Astrocyte (in vitro differentiated cells and primary cell): ENCODE results near the gene CBFB.

Experiments used
- EZH2 ChIP-seq: IDR thresholded peaks from 2 replicates; pipeline ENCODE4 v1.6.1; 2012; ENCODE audit warnings: mild to moderate bottlenecking, low read length, inconsistent platforms; ENCODE audit not compliant: insufficient read depth
- TF ChIP-seq, protein P1 (sequence below): IDR thresholded peaks from 2 replicates; pipeline ENCODE4 v1.5.1; 2011; ENCODE audit warnings: low read depth, mild to moderate bottlenecking, inconsistent platforms, low read length, moderate library complexity; ENCODE audit not compliant: insufficient read depth

DNA sequence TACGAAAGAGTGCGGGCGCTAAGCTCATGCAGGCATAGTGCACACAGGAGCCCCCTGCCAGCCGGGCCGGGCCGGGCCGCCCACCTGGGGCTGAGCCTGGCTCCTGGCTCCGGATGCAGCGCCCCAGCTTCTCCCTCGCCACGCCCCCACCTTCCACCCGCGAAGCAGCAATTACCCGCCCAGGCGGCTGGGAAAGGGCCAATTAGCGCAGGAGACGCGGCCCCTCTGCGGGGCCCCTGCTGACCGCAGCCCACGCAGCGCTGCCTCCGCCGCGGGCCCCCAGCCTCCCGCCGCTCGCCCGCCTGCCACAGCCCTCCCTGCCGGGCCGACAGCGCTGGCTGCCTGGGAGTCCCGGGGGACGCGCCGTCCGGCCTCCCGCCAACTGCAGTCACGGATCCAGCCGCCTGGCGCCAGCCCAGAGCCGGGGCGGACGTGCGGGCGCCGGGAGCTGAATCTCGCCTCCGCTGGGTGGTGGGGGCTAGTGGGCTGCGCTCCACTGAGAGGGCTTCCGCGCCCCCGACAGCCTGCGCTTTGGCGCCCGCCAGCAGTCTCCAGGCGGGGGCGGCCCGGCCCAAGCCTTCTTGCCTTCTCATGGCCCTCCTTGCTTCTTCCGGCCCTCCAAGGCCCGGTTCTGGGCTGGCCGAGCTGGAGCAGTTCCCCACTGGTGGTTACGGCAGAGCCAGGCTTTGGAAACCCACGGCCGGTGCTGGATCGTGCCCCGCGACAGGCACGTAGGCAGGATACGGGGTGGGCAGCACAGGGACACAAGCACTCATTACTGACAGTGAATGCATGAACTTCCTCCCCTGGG, 14.9 kb upstream of the CBFB start:
- TF ChIP-seq EZH2: no peak
- TF ChIP-seq, protein P1, sequence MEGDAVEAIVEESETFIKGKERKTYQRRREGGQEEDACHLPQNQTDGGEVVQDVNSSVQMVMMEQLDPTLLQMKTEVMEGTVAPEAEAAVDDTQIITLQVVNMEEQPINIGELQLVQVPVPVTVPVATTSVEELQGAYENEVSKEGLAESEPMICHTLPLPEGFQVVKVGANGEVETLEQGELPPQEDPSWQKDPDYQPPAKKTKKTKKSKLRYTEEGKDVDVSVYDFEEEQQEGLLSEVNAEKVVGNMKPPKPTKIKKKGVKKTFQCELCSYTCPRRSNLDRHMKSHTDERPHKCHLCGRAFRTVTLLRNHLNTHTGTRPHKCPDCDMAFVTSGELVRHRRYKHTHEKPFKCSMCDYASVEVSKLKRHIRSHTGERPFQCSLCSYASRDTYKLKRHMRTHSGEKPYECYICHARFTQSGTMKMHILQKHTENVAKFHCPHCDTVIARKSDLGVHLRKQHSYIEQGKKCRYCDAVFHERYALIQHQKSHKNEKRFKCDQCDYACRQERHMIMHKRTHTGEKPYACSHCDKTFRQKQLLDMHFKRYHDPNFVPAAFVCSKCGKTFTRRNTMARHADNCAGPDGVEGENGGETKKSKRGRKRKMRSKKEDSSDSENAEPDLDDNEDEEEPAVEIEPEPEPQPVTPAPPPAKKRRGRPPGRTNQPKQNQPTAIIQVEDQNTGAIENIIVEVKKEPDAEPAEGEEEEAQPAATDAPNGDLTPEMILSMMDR: no peak
